NCI-H1694 treated with DMSO at 0.1 percent for 48 hours (cell line): ENCODE data around the gene MED25.

Experiments
- DNase-seq: peaks from one replicate; lab custom pipeline; 2025; lab: John Stamatoyannopoulos, UW

The MED25 gene

GRCh38 chr19:49873834-49874233 is 55.7 kb downstream of the MED25 start:
- DNase-seq = no peak

- DNase-seq = no peak
Observed at GRCh38 chr19:49874503-49875157, 56.5 kb downstream of the MED25 start.

GRCh38 chr19:49875177-49875576 is 57.1 kb downstream of the MED25 start:
- no peak for DNase-seq

DNA sequence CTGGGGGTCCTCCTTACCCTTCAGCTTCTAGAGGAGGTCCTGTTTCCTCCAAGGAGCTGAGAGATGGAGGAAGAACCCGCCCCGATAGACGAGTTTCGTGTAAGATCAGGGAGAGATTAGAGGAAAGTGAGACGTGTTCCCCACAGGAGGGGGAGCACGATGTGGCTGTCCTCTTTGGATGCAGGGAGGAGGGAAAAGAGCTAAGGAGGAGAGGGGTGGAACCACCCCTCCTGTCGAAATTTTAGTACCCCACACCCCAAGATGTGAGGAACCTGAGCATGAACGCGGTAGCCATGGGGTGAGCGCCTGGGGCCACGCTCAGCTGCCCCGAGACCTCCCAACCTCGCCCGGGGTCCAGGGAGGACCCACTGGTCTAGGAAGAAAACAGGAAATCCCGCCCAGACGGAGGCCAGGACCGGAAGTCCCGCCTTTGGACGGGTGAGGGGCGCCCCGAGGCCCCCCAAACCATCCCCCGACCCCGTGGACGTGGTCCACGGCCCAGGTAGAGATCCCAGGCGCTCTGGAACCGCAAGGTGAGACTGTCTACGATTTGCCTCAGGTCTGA is 57.9 kb downstream of the MED25 start:
- DNase-seq = peak; percentile 32

DNA sequence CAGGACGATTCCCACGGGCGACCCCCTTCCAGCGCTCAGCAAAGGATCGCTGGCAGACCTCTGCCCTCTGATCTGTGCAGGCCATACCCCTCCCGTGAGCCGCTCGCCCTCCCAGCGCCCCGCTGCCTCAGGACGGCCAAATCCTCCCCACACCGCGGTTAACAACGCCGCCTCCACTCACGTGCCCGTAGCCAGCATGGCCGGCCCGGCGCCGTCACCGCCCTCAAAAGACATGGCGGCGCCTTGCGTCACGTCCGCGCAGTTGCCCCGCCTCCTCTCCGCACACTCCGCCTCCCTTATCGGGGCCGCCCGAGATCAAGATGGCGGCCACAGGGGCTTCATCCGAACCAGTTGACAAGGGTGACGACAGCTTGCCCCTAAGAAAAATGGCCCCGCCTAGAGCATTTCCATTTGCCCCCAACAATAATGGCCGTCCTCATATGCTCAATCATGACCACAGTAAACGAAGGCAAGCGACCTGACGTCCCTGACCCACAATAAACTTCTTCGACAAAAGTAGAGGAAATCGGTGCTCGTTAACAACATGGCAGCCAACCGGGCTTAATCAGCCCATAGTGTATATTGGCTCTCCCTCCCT is 58.4 kb downstream of the MED25 start:
- peak; percentile 99 for DNase-seq

DNA sequence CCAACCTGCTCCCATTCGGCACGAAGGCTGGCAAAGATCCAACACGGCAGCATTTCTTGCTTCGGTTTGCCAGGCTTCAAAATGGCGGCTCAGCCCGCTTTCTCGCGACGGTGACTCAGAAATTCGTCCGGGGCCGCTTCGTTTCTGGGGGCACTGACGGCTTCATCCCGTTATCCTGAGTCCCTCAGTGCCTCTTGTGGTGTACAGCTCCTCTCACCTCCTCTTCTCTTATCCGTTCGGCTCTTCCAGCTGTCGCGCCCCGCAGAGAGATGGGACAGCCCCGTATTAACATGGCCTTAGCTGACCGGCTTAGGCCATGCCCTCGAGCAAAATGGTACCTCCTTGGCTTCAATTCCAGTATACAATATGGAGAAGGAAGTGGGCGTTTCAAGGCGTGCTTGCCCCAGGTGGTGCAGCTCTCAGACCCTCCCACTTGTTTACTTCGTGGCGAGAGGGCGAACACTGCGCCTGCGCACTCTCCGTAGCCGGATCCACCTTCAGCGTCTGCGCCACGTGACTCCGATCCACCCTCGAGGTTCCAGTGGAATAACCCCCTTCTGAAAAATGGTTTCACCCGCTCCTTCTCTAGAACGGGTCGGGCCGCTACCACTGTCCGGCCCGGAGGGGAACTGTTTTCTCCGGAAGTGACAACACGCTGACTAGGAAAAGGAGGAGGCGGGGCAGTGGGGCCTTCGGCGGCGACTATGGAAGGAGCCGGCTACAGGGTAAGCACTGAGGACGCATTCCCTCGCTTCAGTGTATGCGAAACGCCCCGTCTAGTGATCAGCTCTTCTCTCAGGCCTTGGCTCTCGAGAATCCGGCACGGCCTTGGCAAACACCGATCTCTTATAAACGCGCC is 59.2 kb downstream of the MED25 start, which contains the start of the genes AKT1S1 and TBC1D17:
Gene AKT1S1 (minus strand): TSS at position 336 of the 859 bp plus-strand sequence. CDS start 4,060 bp downstream, outside the sequence.
Gene TBC1D17 (plus strand): TSS at position 683 of the 859 bp plus-strand sequence. CDS start 22 bp downstream, at position 705.
- peak; percentile 99 for DNase-seq

- peak; percentile 95 for DNase-seq
Observed at GRCh38 chr19:49877879-49878743, 60.0 kb downstream of the MED25 start.

DNA sequence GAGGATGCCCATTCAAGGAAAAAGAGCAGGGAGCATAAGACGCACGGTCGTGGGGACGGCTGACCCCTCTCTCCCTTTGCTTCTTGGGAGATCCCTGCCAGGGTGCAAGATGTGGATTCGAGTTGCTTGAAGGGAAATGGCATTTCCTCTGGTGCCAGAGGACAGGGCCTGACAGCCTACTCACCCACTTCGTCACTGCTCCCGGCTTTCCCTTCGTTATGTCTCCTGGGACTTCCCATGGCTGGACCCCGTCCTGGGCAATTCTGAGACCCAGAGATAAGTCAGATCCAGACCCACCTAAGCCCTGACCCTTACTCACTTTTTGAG is 60.6 kb downstream of the MED25 start:
- DNase-seq = no peak

DNA sequence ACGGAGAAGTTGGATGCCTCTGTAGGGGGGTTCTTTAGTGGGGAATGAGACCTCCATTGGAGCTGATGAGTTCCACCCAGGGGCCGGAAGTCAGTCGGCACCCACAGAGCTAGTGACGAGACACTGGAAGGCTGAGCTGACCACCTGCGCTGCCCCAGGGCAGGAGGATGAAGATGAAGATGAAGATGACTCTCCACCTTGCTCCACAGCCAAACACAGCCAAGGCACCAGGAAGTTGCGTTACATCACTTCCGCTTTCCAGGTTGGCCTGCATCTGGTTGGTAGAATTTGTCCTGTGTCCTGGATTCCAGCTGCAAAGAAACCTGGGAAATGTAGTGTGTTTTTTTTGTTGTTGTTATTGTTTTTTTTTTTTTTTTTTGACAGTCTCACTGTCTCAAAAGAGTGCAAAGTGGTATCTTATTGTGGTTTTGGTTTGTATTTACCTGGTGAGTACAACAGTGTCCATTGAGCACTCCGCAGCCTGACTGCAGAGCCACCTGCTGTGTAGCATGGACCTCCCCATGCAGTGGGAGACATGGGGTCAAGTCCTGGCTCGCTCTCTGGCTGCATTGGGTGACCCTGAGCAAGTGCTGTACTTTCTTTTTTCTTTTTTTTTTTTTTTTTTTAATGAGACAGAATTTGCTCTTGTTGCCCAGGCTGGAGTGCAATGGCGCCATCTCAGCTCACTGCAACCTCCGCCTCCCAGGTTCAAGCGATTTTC is 61.3 kb downstream of the MED25 start:
- DNase-seq = no peak

DNA sequence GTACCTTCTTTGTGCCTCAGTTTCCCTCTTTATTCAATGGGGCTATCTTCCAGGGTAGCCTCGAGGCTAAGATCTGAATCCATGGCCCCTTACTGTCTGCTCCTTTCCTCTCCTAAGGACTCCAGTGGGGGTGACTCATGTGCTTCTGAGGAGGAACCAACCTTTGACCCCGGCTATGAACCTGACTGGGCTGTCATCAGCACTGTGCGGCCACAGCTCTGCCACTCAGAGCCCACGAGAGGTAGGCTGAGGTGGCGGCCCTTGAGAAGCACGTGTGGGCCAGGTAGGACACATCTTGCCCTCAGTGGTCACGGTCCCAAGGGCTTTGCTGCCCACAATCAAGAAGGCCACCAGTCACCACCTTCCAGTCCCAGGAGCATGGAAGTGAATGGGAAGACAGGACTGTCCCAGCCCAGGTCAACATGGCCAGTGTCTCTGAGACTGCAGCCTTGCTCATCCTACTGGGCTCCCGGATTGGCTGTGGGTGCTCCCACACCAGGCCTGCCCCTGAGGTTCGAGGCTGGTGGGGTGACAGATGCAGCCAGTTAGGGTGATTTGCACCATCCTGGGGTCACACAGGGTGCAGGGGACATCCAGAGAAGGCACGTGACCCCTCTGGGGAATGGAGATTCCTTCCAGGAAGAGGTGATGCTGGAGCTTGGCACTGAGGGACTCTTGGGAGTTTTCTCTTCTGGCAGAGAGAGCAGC is 62.2 kb downstream of the MED25 start:
- DNase-seq = no peak

- DNase-seq = no peak
Observed at GRCh38 chr19:49881186-49881585, 63.1 kb downstream of the MED25 start.

DNA sequence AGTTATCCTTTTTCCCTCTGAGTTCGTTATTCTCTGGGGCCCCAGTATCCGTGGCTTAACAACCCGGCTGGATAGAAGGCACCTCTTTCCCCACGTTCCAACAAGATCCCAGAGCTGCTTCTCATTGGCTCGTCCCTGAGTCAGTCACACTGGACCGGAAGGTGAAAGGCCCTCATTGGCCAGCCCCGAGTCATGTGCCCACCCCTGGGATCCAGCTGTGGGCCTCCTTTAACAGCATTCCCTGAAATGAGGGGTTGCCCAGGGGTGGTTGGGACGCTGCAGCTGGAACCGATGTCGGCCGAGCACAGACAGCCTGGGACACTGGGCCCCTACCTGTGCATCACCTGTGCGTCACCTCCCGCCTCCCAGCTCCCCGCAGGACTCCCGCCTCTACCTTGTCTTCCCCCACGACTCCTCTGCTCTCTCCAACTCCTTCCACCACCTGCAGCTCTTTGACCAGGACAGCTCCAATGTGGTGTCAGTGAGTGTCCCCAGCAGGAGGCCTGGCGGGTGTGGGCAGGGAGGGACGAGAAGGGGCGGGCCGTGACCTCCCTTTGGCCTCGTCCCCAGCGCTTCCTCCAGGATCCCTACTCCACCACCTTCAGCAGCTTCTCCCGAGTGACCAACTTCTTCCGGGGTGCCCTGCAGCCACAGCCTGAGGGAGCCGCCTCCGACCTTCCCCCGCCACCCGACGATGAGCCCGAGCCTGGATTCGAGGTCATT is 63.7 kb downstream of the MED25 start:
- DNase-seq = no peak

GRCh38 chr19:49882643-49883042 is 64.6 kb downstream of the MED25 start:
- no peak for DNase-seq

DNA sequence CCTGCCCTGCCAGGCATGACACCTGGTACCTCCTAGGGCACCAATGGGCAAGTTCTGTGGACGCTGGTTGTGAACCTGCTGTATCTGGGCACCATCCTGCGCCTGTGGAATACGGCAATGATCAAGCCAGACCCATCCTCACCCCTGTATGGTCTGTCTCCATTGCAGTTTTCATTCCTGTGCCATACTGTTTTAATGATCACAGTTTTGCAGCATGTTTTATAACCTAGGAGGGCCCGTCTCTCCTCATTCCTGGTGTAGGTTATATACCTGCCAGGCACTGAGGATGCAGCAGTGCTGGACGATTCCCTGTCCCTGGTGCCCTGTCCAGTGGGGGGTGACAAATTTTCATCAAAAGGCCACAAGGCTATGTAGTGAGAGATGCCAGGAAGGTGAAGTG is 65.0 kb downstream of the MED25 start:
- no peak for DNase-seq

DNA sequence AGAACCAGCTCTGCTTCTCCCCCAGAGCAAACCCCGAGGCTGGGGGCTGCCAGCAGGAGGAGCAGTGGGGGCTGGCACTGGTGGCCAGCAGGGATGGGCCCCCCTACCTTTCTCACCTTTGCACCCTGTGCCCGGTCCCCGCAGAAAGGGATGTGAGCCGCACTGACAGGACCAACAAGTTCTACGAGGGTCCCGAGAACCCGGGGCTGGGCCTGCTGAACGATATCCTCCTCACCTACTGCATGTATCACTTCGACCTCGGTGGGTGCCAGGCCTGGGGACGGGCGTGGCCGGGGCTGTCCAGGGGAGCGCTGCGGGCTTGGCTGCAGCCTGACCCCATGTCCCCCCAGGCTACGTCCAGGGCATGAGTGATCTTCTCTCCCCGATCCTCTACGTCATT is 66.0 kb downstream of the MED25 start:
- no peak for DNase-seq

- DNase-seq = no peak
Observed at GRCh38 chr19:49884760-49885159, 66.7 kb downstream of the MED25 start.
